Gastroesophageal sphincter (tissue), 4 donors: ENCODE data around the gene RAB13. TPM values are rescaled to one million over a fixed set of nuclear protein-coding genes. Genes with fewer than 3 reads are reported as not detected.
A peak's percentile ranks its signal among the peaks of the same experiment; 100 is the strongest.

ENCODE experiments used
- ATAC-seq: fragments of 150-250 bp; one replicate; pipeline ENCODE4 v1.9.1; 2016; ENCODE audit warnings: mild to moderate bottlenecking, moderate library complexity
- H3K27ac ChIP-seq, 4 donors: fragments of 200-600 bp; sonication (generic) in 3 of 4; 1 replicate in 3 of 4; 2 replicates in 1 of 4; pipeline ENCODE4 v1.5.1; 2016 to 2019
- H3K27me3 ChIP-seq: fragments of 200-600 bp; sonication (generic); one replicate; pipeline ENCODE4 v1.5.1; 2019
- H3K36me3 ChIP-seq, 2 donors: fragments of 200-600 bp; sonication (generic); one replicate each; pipeline ENCODE4 v1.5.1; 2019; ENCODE audit warnings: control low read depth in 1 of 2
- H3K4me1 ChIP-seq, 3 donors: fragments of 200-600 bp; sonication (generic); 1 replicate in 2 of 3; 2 replicates in 1 of 3; pipeline ENCODE4 v1.5.1; 2016 to 2019; ENCODE audit warnings: control low read depth in 2 of 3
- H3K4me3 ChIP-seq, 2 donors: fragments of 200-600 bp; sonication (generic); one replicate each; pipeline ENCODE4 v1.5.1; 2019; ENCODE audit warnings: mild to moderate bottlenecking in 1 of 2, moderate library complexity in 1 of 2
- H3K9me3 ChIP-seq, 3 donors: fragments of 200-600 bp; sonication (generic); one replicate each; pipeline ENCODE4 v1.5.1; 2017 to 2019; ENCODE audit warnings: control low read depth in 2 of 3
- CTCF ChIP-seq, 4 experiments: fragments of 200-600 bp in 2 of 4; fragments of 450-650 bp in 2 of 4; sonication (generic) in 1 of 4; IDR thresholded peaks; one replicate each; pipeline ENCODE4 v1.5.1; 2017 to 2019; ENCODE audit warnings: antibody characterized with exemption in 4 of 4, mild to moderate bottlenecking in 2 of 4, moderate library complexity in 2 of 4
- EP300 ChIP-seq: sonication (generic); formaldehyde crosslinking; IDR thresholded peaks from one replicate; pipeline ENCODE4 v1.6.1; 2017; ENCODE audit warnings: antibody characterized with exemption, mild to moderate bottlenecking
- POLR2A ChIP-seq, 2 donors: fragments of 450-650 bp; IDR thresholded peaks; one replicate each; pipeline ENCODE4 v1.6.1; 2017; ENCODE audit warnings: antibody characterized with exemption in 2 of 2, mild to moderate bottlenecking in 2 of 2, moderate library complexity in 1 of 2
- POLR2AphosphoS5 ChIP-seq: sonication (generic); formaldehyde crosslinking; IDR thresholded peaks from one replicate; pipeline ENCODE4 v1.6.1; 2017; ENCODE audit warnings: antibody characterized with exemption
- whole genome bisulfite sequencing, 2 donors: methylation state at CpG; one replicate each; pipeline ENCODE4 v1.1.5; 2018; ENCODE audit warnings: low coverage in 1 of 2; 5-methylcytosine and 5-hydroxymethylcytosine counted together
- total RNA-seq, 4 donors: library from RNA; depleted of rRNA; stranded (reverse); fragments of >200 nt; gene quantifications; one replicate each; pipeline ENCODE4 v1.1.0, GENCODE V29; 2016

The RAB13 gene
- total RNA-seq, 4 donors from 2014 or later: 43.6 to 50.7 (median 48.9) TPM

- no peaks in the 10 kb centered on the region for H3K27me3 ChIP-seq
- peaks cover 0 to 72% of the 10 kb centered on the region in 2 donors for H3K36me3 ChIP-seq
- WGBS, 2 donors: 13 to 44% methylated on average over 3 of the region's 12 CpGs
- H3K27ac ChIP-seq: peak overlapping the region; percentile 89 to 99 (median 98)
- ATAC-seq: peak; percentile 17
- peaks cover 0 to 42% (median 9%) of the 10 kb centered on the region in 3 donors for H3K4me1 ChIP-seq
- no peaks in the 10 kb centered on the region for H3K9me3 ChIP-seq
- H3K4me3 ChIP-seq: peak overlapping the region; percentile 76 to 99
- TF ChIP-seq POLR2AphosphoS5: no peak
- no peak for TF ChIP-seq EP300
- no peak for TF ChIP-seq CTCF (IDR thresholded peaks at IDR 0.05)
- TF ChIP-seq POLR2A (IDR thresholded peaks at IDR 0.05): no peak
Observed at GRCh38 chr1:153945131-153945794, 40.9 kb downstream of the RAB13 start.

GRCh38 chr1:153944827-153945117, 41.4 kb downstream of the RAB13 start:
- ATAC-seq: no peak
- TF ChIP-seq POLR2AphosphoS5 (no peak), POLR2A (IDR thresholded peaks at IDR 0.05) (no peak), EP300 (no peak), CTCF (IDR thresholded peaks at IDR 0.05) (no peak)
- H3K4me3 ChIP-seq: peak overlapping the region in 1 of 2 donors; percentile 99
- H3K27me3 ChIP-seq: no peaks in the 10 kb centered on the region
- H3K9me3 ChIP-seq: no peaks in the 10 kb centered on the region
- H3K4me1 ChIP-seq: peaks cover 0 to 42% (median 9%) of the 10 kb centered on the region in 3 donors
- 68% methylated on average over 2 of the region's 3 CpGs; no CpG with 5 or more reads in 1 of the 2 donors for WGBS, 2 donors
- H3K36me3 ChIP-seq: peaks cover 0 to 72% of the 10 kb centered on the region in 2 donors
- H3K27ac ChIP-seq: peak overlapping the region; percentile 89 to 99 (median 98)

GRCh38 chr1:153944005-153944826, 41.9 kb downstream of the RAB13 start:
- peak overlapping the region in 1 of 2 donors; percentile 99 for H3K4me3 ChIP-seq
- H3K27me3 ChIP-seq: no peaks in the 10 kb centered on the region
- H3K27ac ChIP-seq: peak overlapping the region in 3 of 4 donors; percentile 98 to 99 (median 98)
- WGBS, 2 donors: 22 to 90% methylated on average over 1 to 2 of the region's 15 CpGs
- ATAC-seq: no peak
- H3K4me1 ChIP-seq: peaks cover 0 to 42% (median 9%) of the 10 kb centered on the region in 3 donors
- TF ChIP-seq POLR2A (IDR thresholded peaks at IDR 0.05): no peak
- TF ChIP-seq POLR2AphosphoS5: no peak
- no peak for TF ChIP-seq CTCF (IDR thresholded peaks at IDR 0.05)
- no peak for TF ChIP-seq EP300
- peaks cover 0 to 72% of the 10 kb centered on the region in 2 donors for H3K36me3 ChIP-seq
- no peaks in the 10 kb centered on the region for H3K9me3 ChIP-seq

GRCh38 chr1:153942766-153943549, 43.2 kb downstream of the RAB13 start:
- Histone ChIP-seq H3K36me3 (peaks cover 0 to 72% of the 10 kb centered on the region in 2 donors), H3K4me1 (peaks cover 0 to 42% (median 9%) of the 10 kb centered on the region in 3 donors), H3K27me3 (no peaks in the 10 kb centered on the region), H3K9me3 (no peaks in the 10 kb centered on the region), H3K4me3 (no peak overlapping the region), H3K27ac (no peak overlapping the region)
- ATAC-seq: no peak
- 100% methylated on average over 1 of the region's 11 CpGs; no CpG with 5 or more reads in 1 of the 2 donors for WGBS, 2 donors
- no peak for TF ChIP-seq POLR2A (IDR thresholded peaks at IDR 0.05)
- TF ChIP-seq POLR2AphosphoS5: no peak
- no peak for TF ChIP-seq CTCF (IDR thresholded peaks at IDR 0.05)
- TF ChIP-seq EP300: no peak
